Endothelial cell of umbilical vein (primary cell): Measurements from ENCODE around the gene SLC24A3. TPM values are rescaled to one million over a fixed set of nuclear protein-coding genes. Genes with fewer than 3 reads are reported as not detected.

Experiments used
- BruUV-seq: library from RNA; stranded (reverse); fragments of 400-500 nt; replicated peaks from 2 replicates; lab custom pipeline; 2021; lab: Mats Ljungman, UMichigan
- CTCF ChIA-PET: fragments of 300-600, 350-600 bp; sonication (Branson Sonifier 250); formaldehyde crosslinking; loops from one replicate; lab custom pipeline; 2021; ENCODE audit warnings: antibody characterized with exemption, inconsistent platforms; lab: Charles Lee
- POLR2A ChIA-PET: fragments of 300-600, 350-600 bp; sonication (Branson Sonifier 250); formaldehyde crosslinking; loops from one replicate; lab custom pipeline; 2021; ENCODE audit warnings: antibody characterized with exemption, inconsistent platforms; lab: Charles Lee
- DNase-seq: peaks from one replicate; pipeline ENCODE4 v3.0.0-alpha.2; 2011; ENCODE audit warnings: low read depth, low spot score
- FAIRE-seq: peaks from 2 replicates; lab custom pipeline; 2011; peaks lifted over from hg19 to GRCh38; lab: Jason Lieb, UNC
- H2AFZ ChIP-seq: 2 replicates; pipeline ENCODE4 v1.6.0; 2012; ENCODE audit warnings: low read depth, low read length, control low read depth, inconsistent platforms
- H3K27ac ChIP-seq: 2 replicates; pipeline ENCODE4 v1.5.1; 2011; ENCODE audit warnings: low read depth, mild to moderate bottlenecking, control low read depth, low read length, moderate library complexity; ENCODE audit not compliant: insufficient read depth
- H3K27me3 ChIP-seq, 2 experiments: 2 replicates each; pipeline versions ENCODE4 v1.6.0 to v1.6.1; 2011; ENCODE audit warnings: low read length in 2 of 2, mixed read lengths in 1 of 2; ENCODE audit not compliant: control insufficient read depth in 2 of 2, insufficient read depth in 2 of 2
- H3K36me3 ChIP-seq, 2 experiments: 2 replicates in 1 of 2; 3 replicates in 1 of 2; pipeline ENCODE4 v1.5.1; 2011; ENCODE audit warnings: low read length in 2 of 2, mild to moderate bottlenecking in 1 of 2, moderate library complexity in 1 of 2; ENCODE audit not compliant: control insufficient read depth in 2 of 2, insufficient read depth in 2 of 2; ENCODE audit errors: extremely low read depth in 1 of 2
- H3K4me1 ChIP-seq: 3 replicates; pipeline ENCODE4 v1.5.1; 2011; ENCODE audit warnings: mild to moderate bottlenecking, low read length; ENCODE audit not compliant: control insufficient read depth, insufficient read depth; ENCODE audit errors: extremely low read depth
- H3K4me2 ChIP-seq: 2 replicates; pipeline ENCODE4 v1.6.1; 2011; ENCODE audit warnings: low read length, control low read depth, mixed read lengths; ENCODE audit not compliant: insufficient read depth
- H3K4me3 ChIP-seq, 3 experiments: fragments of 200-600 bp in 1 of 3; sonication (generic), shearing (Covaris generic) in 1 of 3; replicated peaks in 1 of 3; 2 replicates each; pipeline ENCODE4 v1.5.1; 2011 to 2016; ENCODE audit warnings: control low read depth in 3 of 3, low read length in 3 of 3, mild to moderate bottlenecking in 2 of 3, inconsistent platforms in 1 of 3, low read depth in 1 of 3, moderate library complexity in 1 of 3; ENCODE audit not compliant: insufficient read depth in 1 of 3
- H3K79me2 ChIP-seq: 2 replicates; pipeline ENCODE4 v1.6.0; 2012; ENCODE audit warnings: low read length, inconsistent platforms; ENCODE audit not compliant: control insufficient read depth, insufficient read depth
- H3K9ac ChIP-seq: replicated peaks from 2 replicates; pipeline ENCODE3; 2011; ENCODE audit warnings: low read length, control low read depth; ENCODE audit not compliant: insufficient read depth; ENCODE audit errors: extremely low read depth
- H3K9me1 ChIP-seq: replicated peaks from 3 replicates; pipeline ENCODE4 v1.6.0; 2011; ENCODE audit warnings: mild to moderate bottlenecking, low read length; ENCODE audit not compliant: control insufficient read depth, insufficient read depth; ENCODE audit errors: extremely low read depth
- H3K9me3 ChIP-seq: replicated peaks from 2 replicates; pipeline ENCODE4 v1.5.1; 2012; ENCODE audit warnings: low read length, inconsistent platforms; ENCODE audit not compliant: control insufficient read depth, insufficient read depth
- H4K20me1 ChIP-seq: replicated peaks from 2 replicates; pipeline ENCODE3; 2011; ENCODE audit warnings: mild to moderate bottlenecking, low read length; ENCODE audit not compliant: control insufficient read depth, insufficient read depth; ENCODE audit errors: extremely low read depth
- CTCF ChIP-seq, 2 donors: IDR thresholded peaks; 1 replicate in 1 of 2; 2 replicates in 1 of 2; pipeline ENCODE4 v1.5.1; 2011; ENCODE audit warnings: low read length in 2 of 2, mild to moderate bottlenecking in 2 of 2, moderate library complexity in 2 of 2, control low read depth in 1 of 2, inconsistent platforms in 1 of 2, low read depth in 1 of 2; ENCODE audit not compliant: insufficient read depth in 1 of 2; ENCODE audit errors: extremely low read depth in 1 of 2
- EZH2 ChIP-seq: IDR thresholded peaks from 2 replicates; pipeline ENCODE4 v1.6.1; 2012; ENCODE audit warnings: borderline replicate concordance, low read depth, mild to moderate bottlenecking, moderate library complexity, low read length, inconsistent platforms; ENCODE audit not compliant: severe bottlenecking
- FOS ChIP-seq: IDR thresholded peaks from 2 replicates; pipeline ENCODE4 v1.6.1; 2011; ENCODE audit warnings: mild to moderate bottlenecking, low read length, moderate library complexity, borderline replicate concordance; ENCODE audit not compliant: insufficient read depth
- GATA2 ChIP-seq: IDR thresholded peaks from 2 replicates; pipeline ENCODE4 v1.7.0; 2011; ENCODE audit warnings: low read depth, mild to moderate bottlenecking, moderate library complexity, mixed read lengths, low read length; ENCODE audit not compliant: insufficient read length, insufficient read depth
- JUN ChIP-seq: IDR thresholded peaks from 2 replicates; pipeline ENCODE4 v1.6.1; 2011; ENCODE audit warnings: borderline replicate concordance, low read depth; ENCODE audit not compliant: insufficient read length, insufficient read depth
- MAX ChIP-seq: IDR thresholded peaks from 2 replicates; pipeline ENCODE4 v1.6.1; 2011; ENCODE audit not compliant: insufficient read depth, insufficient read length
- MYC ChIP-seq: IDR thresholded peaks from one replicate; pipeline ENCODE4 v1.6.1; 2011; ENCODE audit warnings: mild to moderate bottlenecking, low read depth, low read length
- POLR2A ChIP-seq: IDR thresholded peaks from 2 replicates; pipeline ENCODE4 v1.6.1; 2012; ENCODE audit warnings: low read depth, mild to moderate bottlenecking, control low read depth, low read length
- POLR2AphosphoS5 ChIP-seq: IDR thresholded peaks from 2 replicates; pipeline ENCODE4 v1.6.1; 2012; ENCODE audit warnings: low read depth, mild to moderate bottlenecking, control low read depth, low read length, moderate library complexity; ENCODE audit not compliant: insufficient read depth
- dilution Hi-C: fragments of 300-500 bp; cut with MboI; formaldehyde crosslinking; loops from one replicate; pipeline ENCODE4 v1.15.0; 2019; ENCODE audit warnings: low sequenced_read_pairs; ENCODE audit not compliant: extremely low pct_ligation_motif_present
- intact Hi-C: fragments of 100-400 bp; cut with micrococcal nuclease; formaldehyde crosslinking; loops from one replicate; pipeline ENCODE4 v1.10.0; 2022
- polyA plus RNA-seq, 4 experiments: library from polyadenylated mRNA; depleted of rRNA in 3 of 4; stranded (reverse) in 3 of 4; unstranded in 1 of 4; fragments of >200 nt; gene quantifications; 2 replicates each; pipeline versions ENCODE4 v1.2.1 to v1.2.3, GENCODE V29; 2011 to 2012; ENCODE audit warnings: missing spikeins in 1 of 4
- total RNA-seq: library from RNA; stranded (reverse); gene quantifications from 2 replicates; pipeline ENCODE4 v1.2.3, GENCODE V29; 2021

Gene SLC24A3
- total and polyA plus RNA-seq, 2 donors (not counting 3 experiments of a cell fraction or from before 2014, with no cell fraction given): not detected

GRCh38 chr20:19695081-19695480, 482.6 kb downstream of the SLC24A3 start:
- H3K4me2 ChIP-seq: no peak overlapping the region
- POLR2A ChIA-PET: no interaction called here
- H3K79me2 ChIP-seq: no peaks in the 10 kb centered on the region
- BruUV-seq: no TSS peak
- H3K27me3 ChIP-seq: no peaks in the 10 kb centered on the region
- no peak overlapping the region for H3K9ac ChIP-seq
- H3K27ac ChIP-seq: no peak overlapping the region
- peaks cover 18% of the 10 kb centered on the region for H3K4me1 ChIP-seq
- FAIRE-seq (no peak), DNase-seq (no peak)
- no peaks in the 10 kb centered on the region for H3K36me3 ChIP-seq
- dilution Hi-C loops: no loop called here
- TF ChIP-seq MAX (no peak), JUN (no peak), GATA2 (no peak), CTCF (IDR thresholded peaks at IDR 0.05; ENCODE audit: extremely low read depth in 1 of 2, insufficient read depth in 1 of 2, low read depth in 1 of 2, low read length in 2 of 2) (no peak), FOS (no peak), POLR2AphosphoS5 (no peak), POLR2A (no peak), EZH2 (no peak), MYC (no peak)
- CTCF ChIA-PET: interaction anchor here (0.6 to 2.7 kb wide), 4 partner anchors 14 to 299 kb away, joined by 3 to 30 read pairs (median 3); no protein-coding TSS in a partner anchor
- H4K20me1 ChIP-seq: no peaks in the 10 kb centered on the region
- no peak overlapping the region for H2AFZ ChIP-seq
- H3K9me3 ChIP-seq: no peaks in the 10 kb centered on the region
- no peak overlapping the region for H3K4me3 ChIP-seq
- intact Hi-C loops: loop anchor here (1.0 kb wide), 1 partner anchor 239 kb away; no protein-coding TSS in a partner anchor
- H3K9me1 ChIP-seq: no peaks in the 10 kb centered on the region
